Measurements from ENCODE around the gene HARS1. TPM values are rescaled to one million over a fixed set of nuclear protein-coding genes. Genes with fewer than 3 reads are reported as not detected.
"Not testable (repeated sequence)": the region's sequence is repeated elsewhere in the genome, so short reads cannot be mapped to it uniquely, and the experiment has no call there.

The HARS1 gene
- total RNA-seq, 4 donors from 2014 or later: 45.7 to 68.7 (median 59.9) TPM

GRCh38 chr5:140628711-140629110 is 62.5 kb downstream of the HARS1 start:
- TF ChIP-seq CTCF (IDR thresholded peaks at IDR 0.05): no peak
- TF ChIP-seq POLR2AphosphoS5 (IDR thresholded peaks at IDR 0.05): no peak
- no peak for TF ChIP-seq EP300 (IDR thresholded peaks at IDR 0.05)
- TF ChIP-seq POLR2A (IDR thresholded peaks at IDR 0.05; ENCODE audit: low read depth): no peak
- Histone ChIP-seq H3K27me3 (no peaks in the 10 kb centered on the region), H3K4me3 (no peak overlapping the region), H3K27ac (replicated peaks in 1 of 4) (no peak overlapping the region), H3K36me3 (no peaks in the 10 kb centered on the region), H3K4me1 (peaks cover 8 to 24% (median 23%) of the 10 kb centered on the region in 4 donors), H3K9me3 (no peaks in the 10 kb centered on the region)
- DNase-seq (ENCODE audit: extremely low spot score): no peak
- intact Hi-C loops (cut with DNase I): no loop called here
- WGBS: 25% methylated on average over 1 of the region's 1 CpG

- 93% methylated on average over 6 of the region's 6 CpGs for WGBS
- no peak for TF ChIP-seq EP300 (IDR thresholded peaks at IDR 0.05)
- TF ChIP-seq POLR2A (IDR thresholded peaks at IDR 0.05; ENCODE audit: low read depth): no peak
- no peak for TF ChIP-seq POLR2AphosphoS5 (IDR thresholded peaks at IDR 0.05)
- no peak overlapping the region for H3K27ac ChIP-seq (replicated peaks in 1 of 4)
- H3K9me3 ChIP-seq: no peaks in the 10 kb centered on the region
- H3K36me3 ChIP-seq: no peaks in the 10 kb centered on the region
- peaks cover 8 to 18% (median 16%) of the 10 kb centered on the region in 4 donors for H3K4me1 ChIP-seq
- H3K27me3 ChIP-seq: no peaks in the 10 kb centered on the region
- no peak overlapping the region for H3K4me3 ChIP-seq
- intact Hi-C loops (cut with DNase I): no loop called here
- no peak for DNase-seq (ENCODE audit: extremely low spot score)
These were observed 63.2 kb downstream of the HARS1 start for GRCh38 chr5:140627972-140628371.

- 84% methylated on average over 10 of the region's 10 CpGs for WGBS
- intact Hi-C loops (cut with DNase I): not testable (repeated sequence)
These were observed 66.3 kb downstream of the HARS1 start for GRCh38 chr5:140624886-140625285.

More at GRCh38 chr5:140624886-140625285, 66.3 kb downstream of the HARS1 start:
- not testable (repeated sequence) for DNase-seq (ENCODE audit: extremely low spot score); H3K27ac ChIP-seq (replicated peaks in 1 of 4); H3K36me3 ChIP-seq; H3K9me3 ChIP-seq; H3K27me3 ChIP-seq; H3K4me3 ChIP-seq; H3K4me1 ChIP-seq

Small RNA genes lying within 50 kb of the gene (small RNA-seq; reads per million reads assigned to genes)
- gene VTRNA1-1: 64.3 to 184 (median 97.4) reads per million in 3 donors
- 0.17 to 1.7 (median 0.19) reads per million in 3 donors for gene VTRNA1-2
- gene VTRNA1-3: 0 to 0.74 (median 0.17) reads per million in 3 donors

Other genes starting within 250 kb of the HARS1 start
- 10 to 100 TPM in 1 of 4 donors, 1 to 10 TPM in 3; 7.8 to 25.3 (median 9.2) TPM for gene EIF4EBP3, start 143.7 kb downstream of the HARS1 start, total RNA-seq
- 10 to 100 TPM; 17.4 to 29.2 (median 24.7) TPM for gene SRA1, start 133.9 kb downstream of the HARS1 start, total RNA-seq
- 10 to 100 TPM in 3 of 4 donors, 1 to 10 TPM in 1; 6.8 to 12.5 (median 11.8) TPM for gene APBB3, start 126.8 kb downstream of the HARS1 start, total RNA-seq
- 10 to 100 TPM; 27.8 to 45.1 (median 36.6) TPM for gene SLC35A4, start 126.5 kb downstream of the HARS1 start, total RNA-seq
- gene CD14, start 58.2 kb downstream of the HARS1 start, total RNA-seq: 100 to 1,000 TPM in 1 of 4 donors, 10 to 100 TPM in 3; 34.9 to 125 (median 56.1) TPM
- 10 to 100 TPM; 14.0 to 41.4 (median 22.2) TPM for gene TMCO6, start 51.9 kb downstream of the HARS1 start, total RNA-seq
- 10 to 100 TPM; 52.3 to 63.3 (median 57.4) TPM for gene NDUFA2, start 43.7 kb downstream of the HARS1 start, total RNA-seq
- 100 to 1,000 TPM in 3 of 4 donors, 10 to 100 TPM in 1; 98.7 to 159 (median 148) TPM for gene IK, start 43.5 kb downstream of the HARS1 start, total RNA-seq
- 10 to 100 TPM; 17.7 to 23.8 (median 20.6) TPM for gene WDR55, start 26.5 kb downstream of the HARS1 start, total RNA-seq
- under 1 TPM in 3 of 4 donors, not detected in 1; 0.46 to 0.83 (median 0.66) TPM for gene DND1, start 17.8 kb downstream of the HARS1 start, total RNA-seq
- 10 to 100 TPM; 19.1 to 22.2 (median 19.2) TPM for gene HARS2, start 85 bp upstream of the HARS1 start, total RNA-seq
- gene ZMAT2, start 9.1 kb upstream of the HARS1 start, total RNA-seq: 10 to 100 TPM; 30.8 to 45.1 (median 38.0) TPM
- gene PCDHA1, start 94.8 kb upstream of the HARS1 start, total RNA-seq: not detected
- under 1 TPM in 3 of 4 donors, not detected in 1; 0.13 to 0.42 (median 0.34) TPM for gene PCDHA2, start 103.5 kb upstream of the HARS1 start, total RNA-seq
- 1 to 10 TPM in 3 of 4 donors, under 1 TPM in 1; 0.17 to 1.9 (median 1.2) TPM for gene PCDHA3, start 109.7 kb upstream of the HARS1 start, total RNA-seq
- gene PCDHA4, start 115.7 kb upstream of the HARS1 start, total RNA-seq: 1 to 10 TPM in 1 of 4 donors, under 1 TPM in 3; 0.45 to 1.1 (median 0.66) TPM
- gene PCDHA5, start 130.2 kb upstream of the HARS1 start, total RNA-seq: under 1 TPM; 0.17 to 0.69 (median 0.30) TPM
- gene PCDHA6, start 136.6 kb upstream of the HARS1 start, total RNA-seq: under 1 TPM; 0.33 to 0.97 (median 0.76) TPM
- gene PCDHA7, start 142.9 kb upstream of the HARS1 start, total RNA-seq: 1 to 10 TPM in 1 of 4 donors, under 1 TPM in 3; 0.17 to 1.0 (median 0.37) TPM
- under 1 TPM in 2 of 4 donors, not detected in 2; 0.29 to 0.83 TPM for gene PCDHA8, start 149.8 kb upstream of the HARS1 start, total RNA-seq
- gene PCDHA9, start 157.0 kb upstream of the HARS1 start, total RNA-seq: under 1 TPM; under 0.01 to 0.42 (median 0.15) TPM
- gene PCDHA10, start 164.5 kb upstream of the HARS1 start, total RNA-seq: 1 to 10 TPM in 2 of 4 donors, under 1 TPM in 2; 0.33 to 1.6 (median 1.0) TPM
- under 1 TPM; 0.17 to 0.69 (median 0.34) TPM for gene PCDHA11, start 177.6 kb upstream of the HARS1 start, total RNA-seq
- 1 to 10 TPM in 3 of 4 donors, under 1 TPM in 1; 0.66 to 4.8 (median 2.5) TPM for gene PCDHA12, start 183.9 kb upstream of the HARS1 start, total RNA-seq
- gene PCDHA13, start 190.8 kb upstream of the HARS1 start, total RNA-seq: 1 to 10 TPM in 1 of 4 donors, under 1 TPM in 3; 0.39 to 2.1 (median 0.76) TPM
- gene PCDHAC1, start 234.9 kb upstream of the HARS1 start, total RNA-seq: 1 to 10 TPM; 1.7 to 5.4 (median 4.4) TPM